ENCODE data around the gene MTMR3. TPM values are rescaled to one million over a fixed set of nuclear protein-coding genes. Genes with fewer than 3 reads are reported as not detected.

Gene MTMR3
- total and polyA plus RNA-seq, 2 of the 8 experiments (the other 6 are each of a cell fraction or from before 2014, with no cell fraction given): 16.9 to 18.5 TPM

DNA sequence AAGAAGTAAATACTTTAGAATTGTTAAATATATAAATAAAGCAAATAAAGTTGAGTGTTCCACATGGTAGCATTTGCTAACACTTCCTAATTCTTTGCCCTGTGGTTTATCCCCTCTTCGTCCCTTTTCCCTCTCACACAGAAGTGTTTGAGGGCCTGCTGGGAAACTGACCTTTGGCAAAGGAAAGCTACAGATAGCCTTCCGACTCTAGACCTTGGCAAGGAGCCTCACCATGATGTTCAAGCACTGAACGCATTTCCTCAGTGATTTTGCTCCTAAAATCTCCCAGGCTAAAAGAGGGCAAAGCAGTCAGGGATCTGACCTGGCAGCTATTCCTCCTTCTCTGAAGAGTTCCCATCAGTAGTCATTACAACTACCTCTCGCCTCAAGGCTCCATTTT is 144.8 kb downstream of the MTMR3 start:
- no peak overlapping the region for H3K9ac ChIP-seq (replicated peaks in 1 of 4; ENCODE audit: extremely low read depth in 1 of 4, low read depth in 3 of 4, low read length in 3 of 4)
- H3K4me2 ChIP-seq (ENCODE audit: insufficient read depth in 1 of 2, low read depth in 2 of 2, low read length in 2 of 2): no peak overlapping the region
- H3K27me3 ChIP-seq (replicated peaks in 1 of 4; ENCODE audit: control insufficient read depth in 3 of 4, extremely low read depth in 1 of 4, insufficient read depth in 3 of 4, low read length in 3 of 4): no peaks in the 10 kb centered on the region
- no peak overlapping the region for H2BK15ac ChIP-seq (ENCODE audit: low read length)
- H3K36me3 ChIP-seq (ENCODE audit: control insufficient read depth in 2 of 4, insufficient read depth in 4 of 4, low read length in 3 of 4): peaks cover 2 to 21% (median 11%) of the 10 kb centered on the region in 4 experiments; a peak in 6 of 8 replicates
- peaks cover 0 to 2% of the 10 kb centered on the region in 2 experiments for H4K20me1 ChIP-seq (replicated peaks in 1 of 2; ENCODE audit: control insufficient read depth in 1 of 2, insufficient read depth in 2 of 2, low read length in 2 of 2)
- no peak overlapping the region for H3K56ac ChIP-seq (replicated peaks; ENCODE audit: insufficient read length, low read depth, low read length)
- H3K4me1 ChIP-seq (replicated peaks in 1 of 4; ENCODE audit: control insufficient read depth in 3 of 4, insufficient read depth in 4 of 4, low read length in 3 of 4): no peaks in the 10 kb centered on the region
- no peak overlapping the region for H2BK5ac ChIP-seq (ENCODE audit: low read depth, low read length)
- FAIRE-seq: no peak
- no peak for DNase-seq (ENCODE audit: low read depth in 1 of 2, low spot score in 2 of 2)
- H4K91ac ChIP-seq (replicated peaks; ENCODE audit: insufficient read length, low read length): no peak overlapping the region
- H2BK120ac ChIP-seq (replicated peaks; ENCODE audit: low read depth, low read length): no peak overlapping the region
- H3K14ac ChIP-seq (ENCODE audit: insufficient read length): no peak overlapping the region
- no peak overlapping the region for H4K8ac ChIP-seq (ENCODE audit: extremely low read depth, insufficient read depth, low read length)
- 80% methylated on average over 3 of the region's 4 CpGs; no CpG with 5 or more reads in 1 of the 2 experiments for WGBS, 2 experiments (ENCODE audit: extremely low coverage in 1 of 2, insufficient coverage in 1 of 2, insufficient read length in 1 of 2, insufficient replicate concordance in 2 of 2, low coverage in 1 of 2, low lambda C conversion rate in 2 of 2, missing lambda C conversion rate in 1 of 2)
- no peaks in the 10 kb centered on the region for H3K23me2 ChIP-seq (ENCODE audit: low read depth, low read length)
- H3K9me3 ChIP-seq (ENCODE audit: insufficient read depth in 2 of 2, low read depth in 1 of 2, low read length in 1 of 2): no peaks in the 10 kb centered on the region
- H3K4ac ChIP-seq (replicated peaks; ENCODE audit: insufficient read length, low read depth, low read length): no peak overlapping the region
- POLR2A ChIA-PET (ENCODE audit: partially characterized antibody): interaction anchor here (0.6 to 1.3 kb wide), 2 partner anchors 26 to 1734 kb away, joined by 3 to 5 read pairs; no protein-coding TSS in a partner anchor
- H2BK20ac ChIP-seq (ENCODE audit: low read length): no peak overlapping the region
- CTCF ChIA-PET (ENCODE audit: partially characterized antibody): interaction anchor here (0.9 to 1.8 kb wide), 5 partner anchors 9 to 235 kb away, joined by 3 to 6 read pairs (median 3); no protein-coding TSS in a partner anchor
- no peak overlapping the region for H2BK12ac ChIP-seq (ENCODE audit: low read depth, low read length)
- no peak overlapping the region for H4K5ac ChIP-seq (ENCODE audit: insufficient read length, low read depth, low read length)
- H2AFZ ChIP-seq (ENCODE audit: low read length): no peak overlapping the region
- no peaks in the 10 kb centered on the region for H3K79me2 ChIP-seq (ENCODE audit: control insufficient read depth in 1 of 2, insufficient read depth in 2 of 2, low read length in 2 of 2)
- H3K23ac ChIP-seq (ENCODE audit: insufficient read length): no peak overlapping the region
- no peak overlapping the region for H3K18ac ChIP-seq (ENCODE audit: extremely low read depth, low read length)
- no peak overlapping the region for H3K27ac ChIP-seq (ENCODE audit: low read depth, low read length)
- H3K79me1 ChIP-seq (ENCODE audit: low read depth, low read length): no peaks in the 10 kb centered on the region
- H2AK5ac ChIP-seq (ENCODE audit: low read depth, low read length): no peak overlapping the region
- H3K4me3 ChIP-seq (ENCODE audit: extremely low read depth in 1 of 4, insufficient read depth in 2 of 4, low read depth in 3 of 4, low read length in 4 of 4): no peak overlapping the region
- no peak for TF ChIP-seq ZNF274 (IDR thresholded peaks at IDR 0.05; ENCODE audit: borderline replicate concordance, extremely low read depth, low read length)
- no peak for TF ChIP-seq SRF (IDR thresholded peaks at IDR 0.05; ENCODE audit: low read depth, low read length)
- TF ChIP-seq, protein P1, sequence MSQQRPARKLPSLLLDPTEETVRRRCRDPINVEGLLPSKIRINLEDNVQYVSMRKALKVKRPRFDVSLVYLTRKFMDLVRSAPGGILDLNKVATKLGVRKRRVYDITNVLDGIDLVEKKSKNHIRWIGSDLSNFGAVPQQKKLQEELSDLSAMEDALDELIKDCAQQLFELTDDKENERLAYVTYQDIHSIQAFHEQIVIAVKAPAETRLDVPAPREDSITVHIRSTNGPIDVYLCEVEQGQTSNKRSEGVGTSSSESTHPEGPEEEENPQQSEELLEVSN (IDR thresholded peaks at IDR 0.05): no peak
- TF ChIP-seq KDM5A (IDR thresholded peaks at IDR 0.05; ENCODE audit: low read length): no peak
- no peak for TF ChIP-seq YY1 (IDR thresholded peaks at IDR 0.05; ENCODE audit: low read depth, low read length)
- no peak for TF ChIP-seq RXRA (IDR thresholded peaks at IDR 0.05; ENCODE audit: insufficient read depth, low read depth, low read length)
